ENCODE data around the gene KRTAP10-8. TPM values are rescaled to one million over a fixed set of nuclear protein-coding genes. Genes with fewer than 3 reads are reported as not detected.
"Not testable (repeated sequence)": the region's sequence is repeated elsewhere in the genome, so short reads cannot be mapped to it uniquely, and the experiment has no call there.

KRTAP10-8 gene
- total and polyA plus RNA-seq, 4 donors = not detected

GRCh38 chr21:44602463-44602850 lies 9.4 kb upstream of the KRTAP10-8 start:
- H3K27me3 ChIP-seq (ENCODE audit: control insufficient read depth in 1 of 2, insufficient read depth in 2 of 2, low read length in 1 of 2) = no peaks in the 10 kb centered on the region
- H3K4me1 ChIP-seq (ENCODE audit: control insufficient read depth in 1 of 2, insufficient read depth in 2 of 2, low read length in 2 of 2) = no peaks in the 10 kb centered on the region
- DNase-seq (no peak), ATAC-seq (ENCODE audit: low FRiP score) (peak; percentile 19)
- intact Hi-C loops (cut with DNase I) = no loop called here
- peaks cover 4% of the 10 kb centered on the region for H3K9me3 ChIP-seq (ENCODE audit: control insufficient read depth, low read length)
- no peaks in the 10 kb centered on the region for H3K36me3 ChIP-seq (ENCODE audit: control insufficient read depth in 1 of 2, insufficient read depth in 2 of 2, low read length in 1 of 2)
- no peak overlapping the region for H3K4me3 ChIP-seq (ENCODE audit: low read length in 2 of 2)
- no peak overlapping the region for H3K27ac ChIP-seq (ENCODE audit: low read depth in 1 of 2, low read length in 2 of 2)
- WGBS, 2 donors = 86 to 87% methylated on average over 20 to 21 of the region's 21 CpGs

- Histone ChIP-seq H3K4me1 (ENCODE audit: control insufficient read depth in 1 of 2, insufficient read depth in 2 of 2, low read length in 2 of 2) (no peaks in the 10 kb centered on the region), H3K4me3 (ENCODE audit: low read length in 2 of 2) (no peak overlapping the region), H3K36me3 (ENCODE audit: control insufficient read depth in 1 of 2, insufficient read depth in 2 of 2, low read length in 1 of 2) (no peaks in the 10 kb centered on the region), H3K27ac (ENCODE audit: low read depth in 1 of 2, low read length in 2 of 2) (no peak overlapping the region), H3K27me3 (ENCODE audit: control insufficient read depth in 1 of 2, insufficient read depth in 2 of 2, low read length in 1 of 2) (no peaks in the 10 kb centered on the region), H3K9me3 (ENCODE audit: control insufficient read depth, low read length) (peaks cover 4% of the 10 kb centered on the region)
- ATAC-seq (ENCODE audit: low FRiP score) = no peak
- intact Hi-C loops (cut with DNase I) = no loop called here
- no peak for DNase-seq
- WGBS, 2 donors = 60 to 62% methylated on average over 17 of the region's 17 CpGs
Observed at GRCh38 chr21:44603109-44603875, 8.6 kb upstream of the KRTAP10-8 start.

GRCh38 chr21:44603911-44604310 lies 8.0 kb upstream of the KRTAP10-8 start:
- no peak for DNase-seq
- Histone ChIP-seq H3K27ac (ENCODE audit: low read depth in 1 of 2, low read length in 2 of 2) (no peak overlapping the region), H3K36me3 (ENCODE audit: control insufficient read depth in 1 of 2, insufficient read depth in 2 of 2, low read length in 1 of 2) (no peaks in the 10 kb centered on the region), H3K27me3 (ENCODE audit: control insufficient read depth in 1 of 2, insufficient read depth in 2 of 2, low read length in 1 of 2) (no peaks in the 10 kb centered on the region), H3K4me3 (ENCODE audit: low read length in 2 of 2) (no peak overlapping the region), H3K4me1 (ENCODE audit: control insufficient read depth in 1 of 2, insufficient read depth in 2 of 2, low read length in 2 of 2) (no peaks in the 10 kb centered on the region), H3K9me3 (ENCODE audit: control insufficient read depth, low read length) (peaks cover 4% of the 10 kb centered on the region)
- intact Hi-C loops (cut with DNase I) = no loop called here
- no peak for ATAC-seq (ENCODE audit: low FRiP score)
- WGBS, 2 donors = 89 to 92% methylated on average over 8 of the region's 8 CpGs

- ATAC-seq (ENCODE audit: low FRiP score) (no peak), DNase-seq (no peak)
- WGBS, 2 donors = 77 to 82% methylated on average over 4 of the region's 4 CpGs
- no peak overlapping the region for H3K27ac ChIP-seq (ENCODE audit: low read depth in 1 of 2, low read length in 2 of 2)
- peaks cover 4% of the 10 kb centered on the region for H3K9me3 ChIP-seq (ENCODE audit: control insufficient read depth, low read length)
- no peaks in the 10 kb centered on the region for H3K27me3 ChIP-seq (ENCODE audit: control insufficient read depth in 1 of 2, insufficient read depth in 2 of 2, low read length in 1 of 2)
- intact Hi-C loops (cut with DNase I) = no loop called here
- H3K4me3 ChIP-seq (ENCODE audit: low read length in 2 of 2) = no peak overlapping the region
- no peaks in the 10 kb centered on the region for H3K36me3 ChIP-seq (ENCODE audit: control insufficient read depth in 1 of 2, insufficient read depth in 2 of 2, low read length in 1 of 2)
- no peaks in the 10 kb centered on the region for H3K4me1 ChIP-seq (ENCODE audit: control insufficient read depth in 1 of 2, insufficient read depth in 2 of 2, low read length in 2 of 2)
Observed at GRCh38 chr21:44606495-44606894, 5.4 kb upstream of the KRTAP10-8 start.

DNA sequence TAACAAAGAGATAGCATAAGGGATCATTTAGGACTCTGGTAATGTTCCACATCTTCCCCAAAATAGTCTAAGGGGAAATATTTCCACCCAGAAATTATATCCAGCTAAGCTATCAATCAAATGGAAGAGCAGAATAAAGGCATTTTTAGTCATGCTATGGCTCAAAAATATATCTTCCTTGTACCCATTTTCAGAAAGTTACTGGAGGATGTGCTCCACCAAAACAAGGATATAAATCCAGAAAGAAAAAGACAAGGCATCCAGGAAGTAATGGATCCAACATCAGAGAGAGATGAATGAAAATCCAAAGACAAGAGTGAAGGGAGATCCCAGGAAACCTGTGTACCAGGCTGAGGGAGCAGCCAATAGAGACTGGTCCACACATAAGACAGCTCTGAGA lies 2.7 kb upstream of the KRTAP10-8 start:
- intact Hi-C loops (cut with DNase I) = no loop called here
- no peaks in the 10 kb centered on the region for H3K27me3 ChIP-seq (ENCODE audit: control insufficient read depth in 1 of 2, insufficient read depth in 2 of 2, low read length in 1 of 2)
- DNase-seq (no peak), ATAC-seq (ENCODE audit: low FRiP score) (no peak)
- peaks cover 3% of the 10 kb centered on the region for H3K9me3 ChIP-seq (ENCODE audit: control insufficient read depth, low read length)
- no peaks in the 10 kb centered on the region for H3K4me1 ChIP-seq (ENCODE audit: control insufficient read depth in 1 of 2, insufficient read depth in 2 of 2, low read length in 2 of 2)
- no peak overlapping the region for H3K27ac ChIP-seq (ENCODE audit: low read depth in 1 of 2, low read length in 2 of 2)
- no peaks in the 10 kb centered on the region for H3K36me3 ChIP-seq (ENCODE audit: control insufficient read depth in 1 of 2, insufficient read depth in 2 of 2, low read length in 1 of 2)
- H3K4me3 ChIP-seq (ENCODE audit: low read length in 2 of 2) = no peak overlapping the region

DNA sequence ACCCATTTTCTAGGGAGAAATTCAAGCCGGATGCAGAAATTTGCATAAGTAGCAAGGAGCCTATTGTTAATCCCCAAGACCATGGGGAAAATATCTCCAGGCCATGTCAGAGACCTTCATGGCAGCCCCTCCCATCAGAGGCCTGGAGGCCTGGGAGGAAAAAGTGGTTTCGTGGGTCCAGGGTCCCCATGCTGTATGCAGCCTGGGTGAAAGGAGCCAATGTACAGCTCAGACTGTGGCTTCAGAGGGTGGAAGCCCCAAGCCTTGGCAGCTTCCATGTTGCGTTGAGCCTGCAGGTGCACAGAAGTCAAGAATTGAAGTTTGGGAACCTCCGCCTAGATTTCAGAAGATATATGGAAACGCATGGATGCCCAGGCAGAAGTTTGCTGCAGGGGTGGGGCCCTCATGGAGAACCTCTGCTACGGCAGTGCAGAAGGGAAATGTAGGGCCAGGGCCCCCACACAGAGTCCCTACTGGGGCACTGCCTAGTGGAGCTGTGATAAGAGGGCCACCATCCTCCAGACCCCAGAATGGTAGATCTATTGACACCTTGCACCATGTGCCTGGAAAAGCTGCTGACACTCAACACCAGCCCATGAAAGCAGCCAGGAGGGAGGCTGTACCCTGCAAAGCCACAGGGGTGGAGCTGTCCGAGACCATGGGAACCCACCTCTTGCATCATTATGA lies 1.6 kb upstream of the KRTAP10-8 start:
- H3K36me3 ChIP-seq (ENCODE audit: control insufficient read depth in 1 of 2, insufficient read depth in 2 of 2, low read length in 1 of 2); H3K27me3 ChIP-seq (ENCODE audit: control insufficient read depth in 1 of 2, insufficient read depth in 2 of 2, low read length in 1 of 2); H3K4me1 ChIP-seq (ENCODE audit: control insufficient read depth in 1 of 2, insufficient read depth in 2 of 2, low read length in 2 of 2); DNase-seq; H3K9me3 ChIP-seq (ENCODE audit: control insufficient read depth, low read length); intact Hi-C loops (cut with DNase I); H3K4me3 ChIP-seq (ENCODE audit: low read length in 2 of 2); ATAC-seq (ENCODE audit: low FRiP score); H3K27ac ChIP-seq (ENCODE audit: low read depth in 1 of 2, low read length in 2 of 2): not testable (repeated sequence)
- WGBS, 2 donors = 94 to 97% methylated on average over 7 of the region's 7 CpGs

DNA sequence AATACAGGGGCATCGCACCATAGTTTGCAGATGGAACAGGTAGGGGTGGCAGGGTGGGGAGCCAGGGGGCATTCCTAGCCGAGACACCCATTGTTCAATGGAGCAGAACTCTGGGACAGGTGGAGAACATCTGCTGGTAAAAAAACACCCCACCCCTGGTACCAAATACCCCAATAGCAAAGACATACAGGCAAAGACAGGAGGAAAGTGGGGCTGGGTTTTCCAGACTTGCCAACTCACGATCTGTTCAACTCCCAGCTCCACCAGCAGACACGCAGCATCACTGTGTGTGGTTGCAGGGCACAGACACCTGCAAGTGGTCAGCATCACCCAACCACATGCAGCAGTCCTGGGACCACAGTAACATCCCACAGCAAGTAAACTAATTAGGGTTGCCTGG lies 328 bp upstream of the KRTAP10-8 start:
- 90 to 91% methylated on average over 4 of the region's 4 CpGs for WGBS, 2 donors
- no peaks in the 10 kb centered on the region for H3K27me3 ChIP-seq (ENCODE audit: control insufficient read depth in 1 of 2, insufficient read depth in 2 of 2, low read length in 1 of 2)
- H3K4me3 ChIP-seq (ENCODE audit: low read length in 2 of 2) = no peak overlapping the region
- no peak for ATAC-seq (ENCODE audit: low FRiP score)
- intact Hi-C loops (cut with DNase I) = no loop called here
- no peaks in the 10 kb centered on the region for H3K36me3 ChIP-seq (ENCODE audit: control insufficient read depth in 1 of 2, insufficient read depth in 2 of 2, low read length in 1 of 2)
- peaks cover 3% of the 10 kb centered on the region for H3K9me3 ChIP-seq (ENCODE audit: control insufficient read depth, low read length)
- no peak overlapping the region for H3K27ac ChIP-seq (ENCODE audit: low read depth in 1 of 2, low read length in 2 of 2)
- no peaks in the 10 kb centered on the region for H3K4me1 ChIP-seq (ENCODE audit: control insufficient read depth in 1 of 2, insufficient read depth in 2 of 2, low read length in 2 of 2)
- no peak for DNase-seq

DNA sequence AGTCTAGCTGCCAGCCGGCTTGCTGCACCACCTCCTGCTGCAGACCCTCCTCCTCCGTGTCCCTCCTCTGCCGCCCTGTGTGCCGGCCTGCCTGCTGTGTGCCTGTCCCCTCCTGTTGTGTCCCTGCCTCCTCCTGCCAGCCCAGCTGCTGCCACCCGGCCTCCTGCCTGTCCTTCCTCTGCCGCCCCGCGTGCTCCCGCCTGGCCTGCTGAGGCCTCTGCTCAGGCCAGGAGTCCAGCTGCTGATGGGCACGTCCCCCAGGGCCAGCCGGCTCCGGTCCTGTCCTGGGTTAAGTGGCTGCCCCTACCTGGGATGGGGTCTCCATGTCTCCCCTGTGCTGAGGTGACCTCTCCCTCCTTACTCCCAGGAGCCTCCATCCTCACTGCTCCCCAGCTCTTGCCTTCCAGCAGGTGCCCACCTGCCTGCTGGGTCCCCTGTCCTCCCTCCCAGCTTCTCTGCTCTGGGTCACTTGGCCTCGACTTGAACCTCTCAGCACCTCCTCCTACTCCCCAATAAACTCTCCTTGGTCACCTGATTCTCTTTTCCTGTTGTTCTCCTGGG lies 870 bp downstream of the KRTAP10-8 start:
- peaks cover 3% of the 10 kb centered on the region for H3K9me3 ChIP-seq (ENCODE audit: control insufficient read depth, low read length)
- no peaks in the 10 kb centered on the region for H3K36me3 ChIP-seq (ENCODE audit: control insufficient read depth in 1 of 2, insufficient read depth in 2 of 2, low read length in 1 of 2)
- no peak for ATAC-seq (ENCODE audit: low FRiP score)
- intact Hi-C loops (cut with DNase I) = no loop called here
- H3K27ac ChIP-seq (ENCODE audit: low read depth in 1 of 2, low read length in 2 of 2) = no peak overlapping the region
- H3K4me3 ChIP-seq (ENCODE audit: low read length in 2 of 2) = no peak overlapping the region
- WGBS, 2 donors = 86 to 93% methylated on average over 12 to 13 of the region's 13 CpGs
- DNase-seq = no peak
- no peaks in the 10 kb centered on the region for H3K27me3 ChIP-seq (ENCODE audit: control insufficient read depth in 1 of 2, insufficient read depth in 2 of 2, low read length in 1 of 2)
- no peaks in the 10 kb centered on the region for H3K4me1 ChIP-seq (ENCODE audit: control insufficient read depth in 1 of 2, insufficient read depth in 2 of 2, low read length in 2 of 2)
